Keratinocyte (primary cell): ENCODE results near the gene TBRG4. TPM values are rescaled to one million over a fixed set of nuclear protein-coding genes. Genes with fewer than 3 reads are reported as not detected.

Experiments
- DNase-seq: peaks from one replicate; pipeline ENCODE4 v3.0.0-alpha.2; 2011; ENCODE audit warnings: low read depth, missing footprints, low spot score
- FAIRE-seq: peaks from 2 replicates; lab custom pipeline; 2011; peaks lifted over from hg19 to GRCh38; lab: Jason Lieb, UNC
- H2AFZ ChIP-seq: 2 replicates; pipeline ENCODE4 v1.6.0; 2012; ENCODE audit warnings: low read length, control low read depth, inconsistent platforms; ENCODE audit not compliant: control insufficient read depth
- H3K27ac ChIP-seq: 2 replicates; pipeline ENCODE4 v1.5.1; 2011; ENCODE audit warnings: low read length; ENCODE audit not compliant: control insufficient read depth, insufficient read depth
- H3K27me3 ChIP-seq: 3 replicates; pipeline ENCODE4 v1.6.0; 2011; ENCODE audit warnings: low read length; ENCODE audit not compliant: control insufficient read depth, insufficient read depth; ENCODE audit errors: extremely low read depth
- H3K36me3 ChIP-seq, 2 experiments: 2 replicates in 1 of 2; 3 replicates in 1 of 2; pipeline ENCODE4 v1.5.1; 2011; ENCODE audit warnings: low read length in 2 of 2, mild to moderate bottlenecking in 1 of 2; ENCODE audit not compliant: control insufficient read depth in 2 of 2, insufficient read depth in 2 of 2; ENCODE audit errors: extremely low read depth in 1 of 2
- H3K4me1 ChIP-seq: 3 replicates; pipeline ENCODE4 v1.5.1; 2011; ENCODE audit warnings: low read length; ENCODE audit not compliant: control insufficient read depth, insufficient read depth; ENCODE audit errors: extremely low read depth
- H3K4me2 ChIP-seq: 3 replicates; pipeline ENCODE4 v1.6.0; 2011; ENCODE audit warnings: low read depth, low read length; ENCODE audit not compliant: control insufficient read depth, insufficient read depth; ENCODE audit errors: extremely low read depth
- H3K4me3 ChIP-seq, 3 experiments: fragments of 200-600 bp in 1 of 3; sonication (generic) in 1 of 3; 2 replicates in 2 of 3; 3 replicates in 1 of 3; pipeline ENCODE4 v1.5.1; 2011 to 2016; ENCODE audit warnings: low read length in 3 of 3, mild to moderate bottlenecking in 3 of 3, control low read depth in 2 of 3, inconsistent platforms in 1 of 3, low read depth in 1 of 3, mixed read lengths in 1 of 3, mixed run types in 1 of 3, moderate library complexity in 1 of 3; ENCODE audit not compliant: control insufficient read depth in 2 of 3, insufficient read depth in 2 of 3; ENCODE audit errors: extremely low read depth in 1 of 3
- H3K79me2 ChIP-seq: 2 replicates; pipeline ENCODE4 v1.6.0; 2012; ENCODE audit warnings: low read length; ENCODE audit not compliant: control insufficient read depth, insufficient read depth
- H3K9ac ChIP-seq: 3 replicates; pipeline ENCODE4 v1.6.0; 2011; ENCODE audit warnings: low read length; ENCODE audit not compliant: control insufficient read depth, insufficient read depth; ENCODE audit errors: extremely low read depth
- H3K9me1 ChIP-seq: 3 replicates; pipeline ENCODE4 v1.6.0; 2011; ENCODE audit warnings: low read length; ENCODE audit not compliant: control insufficient read depth, insufficient read depth; ENCODE audit errors: extremely low read depth
- H3K9me3 ChIP-seq: 2 replicates; pipeline ENCODE4 v1.5.1; 2012; ENCODE audit warnings: low read depth, low read length; ENCODE audit not compliant: control insufficient read depth
- H4K20me1 ChIP-seq: 3 replicates; pipeline ENCODE4 v1.6.0; 2011; ENCODE audit warnings: low read length; ENCODE audit not compliant: control insufficient read depth, insufficient read depth; ENCODE audit errors: extremely low read depth
- CTCF ChIP-seq, 3 experiments: IDR thresholded peaks in 1 of 3; conservative IDR thresholded peaks in 1 of 3; optimal IDR thresholded peaks in 1 of 3; 2 replicates in 2 of 3; 3 replicates in 1 of 3; pipeline versions ENCODE3 to v1.5.1; 2011; ENCODE audit warnings: low read length in 3 of 3, mild to moderate bottlenecking in 3 of 3, moderate library complexity in 2 of 3, control low read depth in 1 of 3, inconsistent platforms in 1 of 3; ENCODE audit not compliant: insufficient read depth in 2 of 3; ENCODE audit errors: extremely low read depth in 1 of 3
- EZH2 ChIP-seq: IDR thresholded peaks from one replicate; pipeline ENCODE4 v1.6.1; 2012; ENCODE audit warnings: inconsistent platforms, mild to moderate bottlenecking, low read length, moderate library complexity
- dilution Hi-C: fragments of 300-500 bp; cut with MboI; formaldehyde crosslinking; loops from one replicate; pipeline ENCODE4 v1.7.0; 2020; ENCODE audit warnings: low sequenced_read_pairs; ENCODE audit not compliant: extremely low pct_ligation_motif_present
- polyA plus RNA-seq, 5 experiments: library from polyadenylated mRNA; depleted of rRNA in 3 of 5; stranded (reverse) in 3 of 5; stranded (forward) in 1 of 5; unstranded in 1 of 5; fragments of >200 nt; gene quantifications; 1 replicate in 1 of 5; 2 replicates in 3 of 5; 3 replicates in 1 of 5; pipeline versions ENCODE4 v1.2.1 to v1.2.3, GENCODE V29; 2011 to 2012; ENCODE audit warnings: missing spikeins in 2 of 5, low read depth in 1 of 5, low replicate concordance in 1 of 5

Gene TBRG4
- polyA plus RNA-seq, 1 donor (not counting 4 experiments of a cell fraction or from before 2014, with no cell fraction given) = 90.5 TPM

DNA sequence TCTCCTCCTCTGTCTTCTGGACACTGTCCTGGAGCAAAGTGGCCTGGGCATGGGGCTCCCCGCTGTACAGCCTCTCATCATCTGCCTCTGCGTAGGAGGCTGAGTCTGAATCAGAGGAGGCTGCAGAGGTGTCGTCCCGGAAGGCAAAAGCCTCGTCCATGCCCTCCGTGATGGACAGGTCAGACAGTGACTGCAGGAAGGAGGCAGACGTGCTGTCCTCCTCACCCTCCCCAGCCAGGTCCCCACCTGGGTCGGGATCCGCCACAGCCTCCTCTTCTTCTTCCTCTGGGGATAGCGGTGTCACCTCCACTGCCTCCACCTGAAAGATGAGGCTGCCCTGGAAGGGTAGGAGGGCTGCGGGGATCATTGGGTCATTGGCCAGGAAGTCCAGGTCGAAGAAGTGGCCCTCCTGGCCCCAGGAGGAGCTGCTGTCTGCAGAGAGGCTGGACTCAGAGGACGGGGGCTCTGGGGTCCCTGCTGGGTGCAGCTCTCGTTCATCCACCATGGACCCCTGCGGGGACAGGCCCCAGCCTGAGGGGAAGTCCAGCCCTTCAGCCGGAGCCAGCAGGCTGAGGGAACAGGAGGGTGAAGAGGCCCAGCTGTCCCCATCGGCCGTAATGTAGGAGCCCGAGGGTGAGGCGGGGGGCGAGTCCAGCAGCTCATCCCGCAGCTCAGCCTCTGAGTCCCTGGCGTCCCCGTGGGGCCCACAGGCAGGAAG, 26.4 kb downstream of the TBRG4 start:
- DNase-seq (no peak), FAIRE-seq (no peak)
- Histone ChIP-seq H3K4me3 (no peak overlapping the region), H4K20me1 (peaks cover 3% of the 10 kb centered on the region), H3K4me2 (no peak overlapping the region), H3K79me2 (no peaks in the 10 kb centered on the region), H3K9me3 (no peaks in the 10 kb centered on the region), H3K27me3 (no peaks in the 10 kb centered on the region), H2AFZ (no peak overlapping the region), H3K4me1 (peaks cover 2% of the 10 kb centered on the region), H3K9me1 (no peaks in the 10 kb centered on the region), H3K9ac (no peak overlapping the region), H3K36me3 (no peaks in the 10 kb centered on the region), H3K27ac (no peak overlapping the region)
- dilution Hi-C loops = no loop called here
- TF ChIP-seq CTCF (optimal IDR thresholded peaks at IDR 0.05 in 1 of 3, IDR thresholded peaks at IDR 0.05 in 1 of 3, conservative IDR thresholded peaks at IDR 0.05 in 1 of 3; ENCODE audit: extremely low read depth in 1 of 3, insufficient read depth in 2 of 3, low read length in 3 of 3) (no peak), EZH2 (no peak)

GRCh38 chr7:45084336-45084735, 27.2 kb downstream of the TBRG4 start:
- no peak for FAIRE-seq
- peaks cover 2% of the 10 kb centered on the region for H3K4me1 ChIP-seq
- no peaks in the 10 kb centered on the region for H3K9me3 ChIP-seq
- no peak overlapping the region for H3K4me3 ChIP-seq
- dilution Hi-C loops = no loop called here
- H3K9me1 ChIP-seq = no peaks in the 10 kb centered on the region
- H3K36me3 ChIP-seq = no peaks in the 10 kb centered on the region
- H3K27me3 ChIP-seq = no peaks in the 10 kb centered on the region
- H4K20me1 ChIP-seq = peaks cover 3% of the 10 kb centered on the region
- H3K9ac ChIP-seq = no peak overlapping the region
- no peak overlapping the region for H3K4me2 ChIP-seq
- no peaks in the 10 kb centered on the region for H3K79me2 ChIP-seq
- H3K27ac ChIP-seq = no peak overlapping the region
- DNase-seq = no peak
- TF ChIP-seq EZH2 = no peak
- TF ChIP-seq CTCF (optimal IDR thresholded peaks at IDR 0.05 in 1 of 3, IDR thresholded peaks at IDR 0.05 in 1 of 3, conservative IDR thresholded peaks at IDR 0.05 in 1 of 3; ENCODE audit: extremely low read depth in 1 of 3, insufficient read depth in 2 of 3, low read length in 3 of 3) = no peak
- no peak overlapping the region for H2AFZ ChIP-seq
